Gastroesophageal sphincter (tissue), 4 donors: Measurements from ENCODE around the gene RAD23B. TPM values are rescaled to one million over a fixed set of nuclear protein-coding genes. Genes with fewer than 3 reads are reported as not detected.

ENCODE experiments used
- ATAC-seq: fragments of 150-250 bp; one replicate; pipeline ENCODE4 v1.9.1; 2016; ENCODE audit warnings: mild to moderate bottlenecking, moderate library complexity
- H3K27ac ChIP-seq, 4 donors: fragments of 200-600 bp; sonication (generic) in 3 of 4; 1 replicate in 3 of 4; 2 replicates in 1 of 4; pipeline ENCODE4 v1.5.1; 2016 to 2019
- H3K27me3 ChIP-seq: fragments of 200-600 bp; sonication (generic); one replicate; pipeline ENCODE4 v1.5.1; 2019
- H3K36me3 ChIP-seq, 2 donors: fragments of 200-600 bp; sonication (generic); one replicate each; pipeline ENCODE4 v1.5.1; 2019; ENCODE audit warnings: control low read depth in 1 of 2
- H3K4me1 ChIP-seq, 3 donors: fragments of 200-600 bp; sonication (generic); 1 replicate in 2 of 3; 2 replicates in 1 of 3; pipeline ENCODE4 v1.5.1; 2016 to 2019; ENCODE audit warnings: control low read depth in 2 of 3
- H3K4me3 ChIP-seq, 2 donors: fragments of 200-600 bp; sonication (generic); one replicate each; pipeline ENCODE4 v1.5.1; 2019; ENCODE audit warnings: mild to moderate bottlenecking in 1 of 2, moderate library complexity in 1 of 2
- H3K9me3 ChIP-seq, 3 donors: fragments of 200-600 bp; sonication (generic); one replicate each; pipeline ENCODE4 v1.5.1; 2017 to 2019; ENCODE audit warnings: control low read depth in 2 of 3
- CTCF ChIP-seq, 4 experiments: fragments of 200-600 bp in 2 of 4; fragments of 450-650 bp in 2 of 4; sonication (generic) in 1 of 4; IDR thresholded peaks; one replicate each; pipeline ENCODE4 v1.5.1; 2017 to 2019; ENCODE audit warnings: antibody characterized with exemption in 4 of 4, mild to moderate bottlenecking in 2 of 4, moderate library complexity in 2 of 4
- EP300 ChIP-seq: sonication (generic); formaldehyde crosslinking; IDR thresholded peaks from one replicate; pipeline ENCODE4 v1.6.1; 2017; ENCODE audit warnings: antibody characterized with exemption, mild to moderate bottlenecking
- POLR2A ChIP-seq, 2 donors: fragments of 450-650 bp; IDR thresholded peaks; one replicate each; pipeline ENCODE4 v1.6.1; 2017; ENCODE audit warnings: antibody characterized with exemption in 2 of 2, mild to moderate bottlenecking in 2 of 2, moderate library complexity in 1 of 2
- POLR2AphosphoS5 ChIP-seq: sonication (generic); formaldehyde crosslinking; IDR thresholded peaks from one replicate; pipeline ENCODE4 v1.6.1; 2017; ENCODE audit warnings: antibody characterized with exemption
- WGBS, 2 donors: methylation state at CpG; one replicate each; pipeline ENCODE4 v1.1.5; 2018; ENCODE audit warnings: low coverage in 1 of 2; 5-methylcytosine and 5-hydroxymethylcytosine counted together
- total RNA-seq, 4 donors: library from RNA; depleted of rRNA; stranded (reverse); fragments of >200 nt; gene quantifications; one replicate each; pipeline ENCODE4 v1.1.0, GENCODE V29; 2016

Gene RAD23B
- total RNA-seq, 4 donors from 2014 or later = 64.3 to 96.5 (median 80.7) TPM

- no peaks in the 10 kb centered on the region for H3K36me3 ChIP-seq
- ATAC-seq = peak; percentile 56
- WGBS, 2 donors = 17 to 21% methylated on average over 6 of the region's 18 CpGs
- peaks cover 0 to 11% (median 0%) of the 10 kb centered on the region in 3 donors for H3K4me1 ChIP-seq
- no peak overlapping the region for H3K4me3 ChIP-seq
- no peaks in the 10 kb centered on the region for H3K27me3 ChIP-seq
- no peak for TF ChIP-seq EP300
- TF ChIP-seq POLR2AphosphoS5 = no peak
- TF ChIP-seq CTCF (IDR thresholded peaks at IDR 0.05) = peak; percentile 76 to 91 (median 81)
- no peaks in the 10 kb centered on the region for H3K9me3 ChIP-seq
- no peak overlapping the region for H3K27ac ChIP-seq
These were observed 58.0 kb downstream of the RAD23B start for GRCh38 chr9:107340920-107341632.

DNA sequence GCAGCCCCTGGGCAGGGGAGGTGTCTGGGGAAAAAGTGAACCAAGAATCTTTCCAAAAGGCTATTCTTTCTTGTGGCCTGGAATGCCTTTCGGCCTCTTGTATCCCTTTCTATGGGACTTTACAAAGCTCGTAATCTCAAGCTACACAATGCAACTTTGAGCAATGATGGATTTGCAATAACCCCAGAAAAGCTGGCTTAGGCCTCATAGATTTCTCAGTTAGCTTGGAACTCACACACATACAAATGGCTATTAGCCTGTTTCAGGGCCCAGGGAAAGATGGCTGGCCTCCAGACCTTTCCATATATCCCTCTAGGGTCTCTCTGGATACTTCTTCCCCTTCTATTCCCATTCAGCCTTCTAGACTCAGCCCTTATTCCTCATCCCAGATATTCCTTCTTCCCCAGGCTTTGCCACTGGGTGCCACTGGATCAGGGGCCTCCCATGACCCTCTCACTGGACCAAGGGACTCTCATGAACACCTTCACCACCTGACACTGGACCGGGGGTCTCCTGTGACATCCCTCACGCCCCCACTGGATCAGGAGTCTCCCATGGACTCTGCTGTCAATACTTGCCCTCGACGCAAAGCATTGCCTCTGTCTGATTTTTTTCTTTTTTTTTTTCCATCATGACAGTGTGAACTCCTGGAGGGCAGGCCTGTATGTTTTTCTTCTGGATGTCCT is 59.5 kb downstream of the RAD23B start:
- Histone ChIP-seq H3K36me3 (no peaks in the 10 kb centered on the region), H3K4me3 (no peak overlapping the region), H3K27me3 (no peaks in the 10 kb centered on the region), H3K27ac (no peak overlapping the region), H3K4me1 (peaks cover 0 to 11% (median 0%) of the 10 kb centered on the region in 3 donors), H3K9me3 (no peaks in the 10 kb centered on the region)
- no peak for TF ChIP-seq CTCF (IDR thresholded peaks at IDR 0.05)
- no peak for TF ChIP-seq EP300
- no peak for TF ChIP-seq POLR2AphosphoS5
- no peak for TF ChIP-seq POLR2A (IDR thresholded peaks at IDR 0.05)
- 88 to 96% methylated on average over 6 of the region's 6 CpGs for WGBS, 2 donors
- ATAC-seq = no peak

DNA sequence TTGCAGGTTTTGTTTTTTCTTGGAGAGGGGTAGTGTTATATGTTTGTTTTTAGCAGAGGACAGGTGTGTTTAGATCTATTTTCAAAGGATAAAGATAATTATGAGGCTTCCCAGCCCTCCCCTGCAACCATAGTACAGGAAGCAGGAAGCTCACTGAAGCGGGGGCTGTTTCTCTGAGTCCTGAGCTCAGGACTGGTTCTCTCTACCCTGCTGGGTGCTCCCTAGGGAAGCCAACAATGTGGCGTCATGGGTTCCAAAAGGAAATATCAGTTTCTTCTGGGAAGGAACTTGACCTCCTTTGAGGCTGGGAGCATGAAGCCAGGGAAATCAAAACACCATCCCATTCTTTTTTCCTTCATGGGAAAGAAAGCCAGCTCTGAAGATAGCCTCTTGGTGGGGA is 62.2 kb downstream of the RAD23B start:
- H3K4me1 ChIP-seq = no peaks in the 10 kb centered on the region
- no peak for ATAC-seq
- no peaks in the 10 kb centered on the region for H3K36me3 ChIP-seq
- H3K4me3 ChIP-seq = no peak overlapping the region
- WGBS, 2 donors = 47% methylated on average over 2 of the region's 2 CpGs; no CpG with 5 or more reads in 1 of the 2 donors
- H3K27me3 ChIP-seq = no peaks in the 10 kb centered on the region
- no peaks in the 10 kb centered on the region for H3K9me3 ChIP-seq
- no peak overlapping the region for H3K27ac ChIP-seq
- TF ChIP-seq CTCF (IDR thresholded peaks at IDR 0.05) = no peak
- no peak for TF ChIP-seq EP300
- TF ChIP-seq POLR2AphosphoS5 = no peak
- no peak for TF ChIP-seq POLR2A (IDR thresholded peaks at IDR 0.05)

DNA sequence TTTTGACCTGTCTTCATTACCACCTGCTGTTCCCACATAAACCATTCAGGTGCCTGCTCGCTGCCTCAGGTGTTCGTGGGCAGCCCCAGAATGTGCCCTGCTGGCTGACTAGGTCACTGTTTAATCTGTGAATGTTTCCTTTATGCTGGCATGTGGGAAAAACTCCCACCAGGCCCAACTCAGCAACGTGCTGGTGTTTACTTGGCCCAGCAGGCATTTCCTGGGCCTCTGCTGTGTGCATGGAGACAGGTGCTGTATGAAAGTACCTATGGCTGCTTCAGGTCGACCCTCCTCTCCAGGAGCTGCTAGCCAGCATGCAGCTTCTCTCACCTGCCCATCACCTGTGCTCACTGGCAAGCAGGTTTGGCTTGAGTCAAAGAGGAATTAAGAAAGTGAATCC is 65.8 kb downstream of the RAD23B start:
- no peak for TF ChIP-seq POLR2AphosphoS5
- TF ChIP-seq CTCF (IDR thresholded peaks at IDR 0.05) = no peak
- TF ChIP-seq EP300 = no peak
- TF ChIP-seq POLR2A (IDR thresholded peaks at IDR 0.05) = no peak
- H3K27me3 ChIP-seq = no peaks in the 10 kb centered on the region
- H3K4me3 ChIP-seq = no peak overlapping the region
- no peak for ATAC-seq
- WGBS, 2 donors = 53 to 71% methylated on average over 3 of the region's 4 CpGs
- no peak overlapping the region for H3K27ac ChIP-seq
- no peaks in the 10 kb centered on the region for H3K36me3 ChIP-seq
- no peaks in the 10 kb centered on the region for H3K4me1 ChIP-seq
- H3K9me3 ChIP-seq = peaks cover 0 to 14% (median 0%) of the 10 kb centered on the region in 3 donors

GRCh38 chr9:107350443-107350842 is 67.4 kb downstream of the RAD23B start:
- no peak overlapping the region for H3K27ac ChIP-seq
- H3K9me3 ChIP-seq = peaks cover 0 to 26% (median 0%) of the 10 kb centered on the region in 3 donors
- no peaks in the 10 kb centered on the region for H3K4me1 ChIP-seq
- no peak for TF ChIP-seq CTCF (IDR thresholded peaks at IDR 0.05)
- no peak for TF ChIP-seq EP300
- no peak for TF ChIP-seq POLR2A (IDR thresholded peaks at IDR 0.05)
- TF ChIP-seq POLR2AphosphoS5 = no peak
- no peaks in the 10 kb centered on the region for H3K27me3 ChIP-seq
- no peaks in the 10 kb centered on the region for H3K36me3 ChIP-seq
- ATAC-seq = no peak
- no peak overlapping the region for H3K4me3 ChIP-seq
